Measurements from ENCODE around the gene RD3L. TPM values are rescaled to one million over a fixed set of nuclear protein-coding genes. Genes with fewer than 3 reads are reported as not detected.
A peak's percentile ranks its signal among the peaks of the same experiment; 100 is the strongest.

RD3L gene
- total and polyA plus RNA-seq, 2 of the 13 experiments (the other 11 are each of a cell fraction or from before 2014, with no cell fraction given): not detected

DNA sequence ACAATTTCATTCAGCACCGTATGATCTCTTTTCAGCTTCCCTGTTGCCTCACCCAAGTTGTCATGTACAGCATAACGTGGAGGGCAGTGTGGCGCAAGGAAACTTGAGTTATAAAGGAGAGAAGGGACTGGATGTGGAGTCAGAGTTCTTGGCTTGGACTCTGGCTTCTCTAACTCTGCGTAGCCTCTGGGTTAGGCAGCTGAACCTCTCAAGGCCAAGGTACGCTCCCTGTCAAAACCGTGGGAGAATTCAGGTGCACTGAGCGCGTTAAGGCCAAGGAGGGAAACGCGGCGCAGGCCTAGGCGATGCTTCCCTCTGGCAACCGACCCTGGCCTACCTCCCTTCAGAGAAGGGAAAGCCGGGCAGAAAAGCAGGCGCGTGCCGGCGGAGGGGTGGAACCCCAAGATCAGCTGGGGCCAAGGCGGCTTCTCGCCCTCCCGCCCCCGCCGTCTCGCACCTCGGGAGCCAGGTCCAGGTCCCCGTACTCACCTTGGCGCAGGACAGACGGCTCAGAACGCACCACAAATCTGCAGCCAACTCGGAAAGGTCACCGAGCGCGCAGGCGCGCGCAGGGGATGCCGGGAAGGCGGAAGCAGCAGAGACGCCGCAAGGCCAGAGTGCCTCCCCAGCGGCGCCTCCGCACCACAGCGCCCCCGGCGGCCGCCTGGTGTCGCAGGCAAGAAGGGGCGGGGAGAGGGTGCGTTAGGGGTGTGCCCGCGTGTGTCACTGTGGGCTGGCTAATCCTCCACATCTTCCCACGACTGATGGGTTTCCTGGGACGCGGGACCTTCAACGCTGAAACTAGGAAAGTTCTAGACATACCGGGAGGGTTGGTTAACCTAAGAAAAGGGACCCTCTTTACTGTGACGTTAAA lies 21.1 kb downstream of the RD3L start (continued):
- TF ChIP-seq, protein P1, sequence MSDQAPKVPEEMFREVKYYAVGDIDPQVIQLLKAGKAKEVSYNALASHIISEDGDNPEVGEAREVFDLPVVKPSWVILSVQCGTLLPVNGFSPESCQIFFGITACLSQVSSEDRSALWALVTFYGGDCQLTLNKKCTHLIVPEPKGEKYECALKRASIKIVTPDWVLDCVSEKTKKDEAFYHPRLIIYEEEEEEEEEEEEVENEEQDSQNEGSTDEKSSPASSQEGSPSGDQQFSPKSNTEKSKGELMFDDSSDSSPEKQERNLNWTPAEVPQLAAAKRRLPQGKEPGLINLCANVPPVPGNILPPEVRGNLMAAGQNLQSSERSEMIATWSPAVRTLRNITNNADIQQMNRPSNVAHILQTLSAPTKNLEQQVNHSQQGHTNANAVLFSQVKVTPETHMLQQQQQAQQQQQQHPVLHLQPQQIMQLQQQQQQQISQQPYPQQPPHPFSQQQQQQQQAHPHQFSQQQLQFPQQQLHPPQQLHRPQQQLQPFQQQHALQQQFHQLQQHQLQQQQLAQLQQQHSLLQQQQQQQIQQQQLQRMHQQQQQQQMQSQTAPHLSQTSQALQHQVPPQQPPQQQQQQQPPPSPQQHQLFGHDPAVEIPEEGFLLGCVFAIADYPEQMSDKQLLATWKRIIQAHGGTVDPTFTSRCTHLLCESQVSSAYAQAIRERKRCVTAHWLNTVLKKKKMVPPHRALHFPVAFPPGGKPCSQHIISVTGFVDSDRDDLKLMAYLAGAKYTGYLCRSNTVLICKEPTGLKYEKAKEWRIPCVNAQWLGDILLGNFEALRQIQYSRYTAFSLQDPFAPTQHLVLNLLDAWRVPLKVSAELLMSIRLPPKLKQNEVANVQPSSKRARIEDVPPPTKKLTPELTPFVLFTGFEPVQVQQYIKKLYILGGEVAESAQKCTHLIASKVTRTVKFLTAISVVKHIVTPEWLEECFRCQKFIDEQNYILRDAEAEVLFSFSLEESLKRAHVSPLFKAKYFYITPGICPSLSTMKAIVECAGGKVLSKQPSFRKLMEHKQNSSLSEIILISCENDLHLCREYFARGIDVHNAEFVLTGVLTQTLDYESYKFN (CRISPR knock-in tag; conservative IDR thresholded peaks at IDR 0.05): peak; percentile 42
- TF ChIP-seq HNRNPLL (IDR thresholded peaks at IDR 0.05; ENCODE audit: low read depth, low read length, poor library complexity, severe bottlenecking): peak; percentile 65
- no peak; the same call in 1 of the 2 replicates for TF ChIP-seq NCOA1 (CRISPR knock-in tag; IDR thresholded peaks at IDR 0.05)
- peak; percentile 77 for TF ChIP-seq TBL1XR1 (IDR thresholded peaks at IDR 0.05; ENCODE audit: borderline replicate concordance, low read length, partially characterized antibody)
- no peak for TF ChIP-seq ZNF562 (CRISPR knock-in tag; IDR thresholded peaks at IDR 0.05; ENCODE audit: borderline replicate concordance)
- no peak for TF ChIP-seq XBP1 (CRISPR knock-in tag; IDR thresholded peaks at IDR 0.05)
- TF ChIP-seq MXD3 (CRISPR knock-in tag; IDR thresholded peaks at IDR 0.05): peak; percentile 68; the same call in 1 of the 2 replicates
- peak; percentile 29 for TF ChIP-seq TEAD3 (CRISPR knock-in tag; optimal IDR thresholded peaks at IDR 0.05; ENCODE audit: borderline replicate concordance)
- peak; percentile 95 for TF ChIP-seq ARNT2 (CRISPR knock-in tag; IDR thresholded peaks at IDR 0.05; ENCODE audit: low read depth)
- no peak for TF ChIP-seq LCORL (IDR thresholded peaks at IDR 0.05)
- TF ChIP-seq LCORL (CRISPR knock-in tag; IDR thresholded peaks at IDR 0.05): peak; percentile 60; the same call in 1 of the 2 replicates
- TF ChIP-seq, protein P2, sequence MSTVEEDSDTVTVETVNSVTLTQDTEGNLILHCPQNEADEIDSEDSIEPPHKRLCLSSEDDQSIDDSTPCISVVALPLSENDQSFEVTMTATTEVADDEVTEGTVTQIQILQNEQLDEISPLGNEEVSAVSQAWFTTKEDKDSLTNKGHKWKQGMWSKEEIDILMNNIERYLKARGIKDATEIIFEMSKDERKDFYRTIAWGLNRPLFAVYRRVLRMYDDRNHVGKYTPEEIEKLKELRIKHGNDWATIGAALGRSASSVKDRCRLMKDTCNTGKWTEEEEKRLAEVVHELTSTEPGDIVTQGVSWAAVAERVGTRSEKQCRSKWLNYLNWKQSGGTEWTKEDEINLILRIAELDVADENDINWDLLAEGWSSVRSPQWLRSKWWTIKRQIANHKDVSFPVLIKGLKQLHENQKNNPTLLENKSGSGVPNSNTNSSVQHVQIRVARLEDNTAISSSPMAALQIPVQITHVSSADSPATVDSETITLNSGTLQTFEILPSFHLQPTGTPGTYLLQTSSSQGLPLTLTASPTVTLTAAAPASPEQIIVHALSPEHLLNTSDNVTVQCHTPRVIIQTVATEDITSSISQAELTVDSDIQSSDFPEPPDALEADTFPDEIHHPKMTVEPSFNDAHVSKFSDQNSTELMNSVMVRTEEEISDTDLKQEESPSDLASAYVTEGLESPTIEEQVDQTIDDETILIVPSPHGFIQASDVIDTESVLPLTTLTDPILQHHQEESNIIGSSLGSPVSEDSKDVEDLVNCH (CRISPR knock-in tag; IDR thresholded peaks at IDR 0.05): no peak
- no peak for TF ChIP-seq HINFP (CRISPR knock-in tag; IDR thresholded peaks at IDR 0.05; ENCODE audit: low read depth)
- TF ChIP-seq, protein P3, sequence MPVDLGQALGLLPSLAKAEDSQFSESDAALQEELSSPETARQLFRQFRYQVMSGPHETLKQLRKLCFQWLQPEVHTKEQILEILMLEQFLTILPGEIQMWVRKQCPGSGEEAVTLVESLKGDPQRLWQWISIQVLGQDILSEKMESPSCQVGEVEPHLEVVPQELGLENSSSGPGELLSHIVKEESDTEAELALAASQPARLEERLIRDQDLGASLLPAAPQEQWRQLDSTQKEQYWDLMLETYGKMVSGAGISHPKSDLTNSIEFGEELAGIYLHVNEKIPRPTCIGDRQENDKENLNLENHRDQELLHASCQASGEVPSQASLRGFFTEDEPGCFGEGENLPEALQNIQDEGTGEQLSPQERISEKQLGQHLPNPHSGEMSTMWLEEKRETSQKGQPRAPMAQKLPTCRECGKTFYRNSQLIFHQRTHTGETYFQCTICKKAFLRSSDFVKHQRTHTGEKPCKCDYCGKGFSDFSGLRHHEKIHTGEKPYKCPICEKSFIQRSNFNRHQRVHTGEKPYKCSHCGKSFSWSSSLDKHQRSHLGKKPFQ (CRISPR knock-in tag; IDR thresholded peaks at IDR 0.05; ENCODE audit: insufficient replicate concordance): peak; percentile 59
- TF ChIP-seq SAP130 (CRISPR knock-in tag; IDR thresholded peaks at IDR 0.05; ENCODE audit: low read depth): peak; percentile 89
- TF ChIP-seq, protein P4, sequence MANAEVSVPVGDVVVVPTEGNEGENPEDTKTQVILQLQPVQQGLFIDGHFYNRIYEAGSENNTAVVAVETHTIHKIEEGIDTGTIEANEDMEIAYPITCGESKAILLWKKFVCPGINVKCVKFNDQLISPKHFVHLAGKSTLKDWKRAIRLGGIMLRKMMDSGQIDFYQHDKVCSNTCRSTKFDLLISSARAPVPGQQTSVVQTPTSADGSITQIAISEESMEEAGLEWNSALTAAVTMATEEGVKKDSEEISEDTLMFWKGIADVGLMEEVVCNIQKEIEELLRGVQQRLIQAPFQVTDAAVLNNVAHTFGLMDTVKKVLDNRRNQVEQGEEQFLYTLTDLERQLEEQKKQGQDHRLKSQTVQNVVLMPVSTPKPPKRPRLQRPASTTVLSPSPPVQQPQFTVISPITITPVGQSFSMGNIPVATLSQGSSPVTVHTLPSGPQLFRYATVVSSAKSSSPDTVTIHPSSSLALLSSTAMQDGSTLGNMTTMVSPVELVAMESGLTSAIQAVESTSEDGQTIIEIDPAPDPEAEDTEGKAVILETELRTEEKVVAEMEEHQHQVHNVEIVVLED (CRISPR knock-in tag; IDR thresholded peaks at IDR 0.05; ENCODE audit: borderline replicate concordance): peak; percentile 84
